ENCODE data around the gene NID1.

The NID1 gene

GRCh38 chr1:236064674-236065508 is at the start of gene NID1:
TSS of gene NID1 (minus strand) at chr1:236065090. CDS start at chr1:236065079, 11 bp downstream.
- peak; percentile 44; the same call in 1 of the 2 replicates for TF ChIP-seq MAX (IDR thresholded peaks at IDR 0.05)
- TF ChIP-seq CREB1 (IDR thresholded peaks at IDR 0.05; ENCODE audit: low read depth) = no peak
- 0 out of 2 replicates have a peak, but pooled peaks have one; percentile 38 for TF ChIP-seq YY1 (IDR thresholded peaks at IDR 0.05; ENCODE audit: low read depth)

GRCh38 chr1:236114076-236114747 is 49.3 kb upstream of the NID1 start:
- TF ChIP-seq FOXM1 (IDR thresholded peaks at IDR 0.05; ENCODE audit: borderline replicate concordance, low read depth) (no peak), CEBPB (IDR thresholded peaks at IDR 0.05) (no peak), NFIC (IDR thresholded peaks at IDR 0.05) (no peak)

- no peak for TF ChIP-seq FOXM1 (IDR thresholded peaks at IDR 0.05; ENCODE audit: borderline replicate concordance, low read depth)
- TF ChIP-seq TAF1 (IDR thresholded peaks at IDR 0.05; ENCODE audit: low read depth) = no peak
- no peak for TF ChIP-seq CEBPB (IDR thresholded peaks at IDR 0.05)
- TF ChIP-seq YY1 (IDR thresholded peaks at IDR 0.05; ENCODE audit: low read depth) = no peak
- no peak for TF ChIP-seq REST (IDR thresholded peaks at IDR 0.05; ENCODE audit: low read depth)
- no peak for TF ChIP-seq EP300 (IDR thresholded peaks at IDR 0.05; ENCODE audit: borderline replicate concordance)
- TF ChIP-seq NFIC (IDR thresholded peaks at IDR 0.05) = no peak
- TF ChIP-seq CREB1 (IDR thresholded peaks at IDR 0.05; ENCODE audit: low read depth) = no peak
- no peak for TF ChIP-seq ZBTB7A (IDR thresholded peaks at IDR 0.05; ENCODE audit: low read depth)
- TF ChIP-seq TEAD4 (IDR thresholded peaks at IDR 0.05) = no peak
- TF ChIP-seq USF1 (IDR thresholded peaks at IDR 0.05) = no peak
- TF ChIP-seq RAD21 (IDR thresholded peaks at IDR 0.05; ENCODE audit: low read depth) = no peak
- no peak for TF ChIP-seq TCF12 (IDR thresholded peaks at IDR 0.05; ENCODE audit: low read depth)
- TF ChIP-seq EGR1 (IDR thresholded peaks at IDR 0.05) = no peak
Measured at GRCh38 chr1:236113324-236114032, 48.6 kb upstream of the NID1 start.

- TF ChIP-seq NFIC (IDR thresholded peaks at IDR 0.05) = no peak
- no peak for TF ChIP-seq ZBTB7A (IDR thresholded peaks at IDR 0.05; ENCODE audit: low read depth)
- TF ChIP-seq CREB1 (IDR thresholded peaks at IDR 0.05; ENCODE audit: low read depth) = no peak
- no peak for TF ChIP-seq EGR1 (IDR thresholded peaks at IDR 0.05)
- TF ChIP-seq TEAD4 (IDR thresholded peaks at IDR 0.05) = no peak
- no peak for TF ChIP-seq CEBPB (IDR thresholded peaks at IDR 0.05)
- no peak for TF ChIP-seq YY1 (IDR thresholded peaks at IDR 0.05; ENCODE audit: low read depth)
- no peak for TF ChIP-seq RAD21 (IDR thresholded peaks at IDR 0.05; ENCODE audit: low read depth)
- TF ChIP-seq REST (IDR thresholded peaks at IDR 0.05; ENCODE audit: low read depth) = no peak
- no peak for TF ChIP-seq EP300 (IDR thresholded peaks at IDR 0.05; ENCODE audit: borderline replicate concordance)
Measured at GRCh38 chr1:236112332-236112627, 47.4 kb upstream of the NID1 start.

- TF ChIP-seq CREB1 (IDR thresholded peaks at IDR 0.05; ENCODE audit: low read depth) (no peak), YY1 (IDR thresholded peaks at IDR 0.05; ENCODE audit: low read depth) (no peak), EP300 (IDR thresholded peaks at IDR 0.05; ENCODE audit: borderline replicate concordance) (no peak), CEBPB (IDR thresholded peaks at IDR 0.05) (no peak), TAF1 (IDR thresholded peaks at IDR 0.05; ENCODE audit: low read depth) (no peak), MAX (IDR thresholded peaks at IDR 0.05) (no peak), TEAD4 (IDR thresholded peaks at IDR 0.05) (no peak), EGR1 (IDR thresholded peaks at IDR 0.05) (no peak), USF1 (IDR thresholded peaks at IDR 0.05) (no peak), FOXM1 (IDR thresholded peaks at IDR 0.05; ENCODE audit: borderline replicate concordance, low read depth) (no peak), ZBTB7A (IDR thresholded peaks at IDR 0.05; ENCODE audit: low read depth) (no peak)
Measured at GRCh38 chr1:236111527-236112331, 46.8 kb upstream of the NID1 start.
